DOHH2 (cell line): ENCODE data around the gene DHRS7B.

Experiments
- EZH2phosphoT487 ChIP-seq: fragments of 200-600 bp; sonication (generic); IDR thresholded peaks from 2 replicates; pipeline ENCODE4 v1.6.1; 2017; ENCODE audit warnings: borderline replicate concordance, mild to moderate bottlenecking, antibody characterized with exemption, low read length, moderate library complexity, mixed read lengths
- TF ChIP-seq, protein P1 (sequence below): fragments of 200-600 bp; sonication (generic); IDR thresholded peaks from one replicate; pipeline ENCODE4 v1.5.1; 2014; ENCODE audit warnings: antibody characterized with exemption, mild to moderate bottlenecking, low read depth, low read length; ENCODE audit not compliant: poor library complexity, severe bottlenecking

DNA sequence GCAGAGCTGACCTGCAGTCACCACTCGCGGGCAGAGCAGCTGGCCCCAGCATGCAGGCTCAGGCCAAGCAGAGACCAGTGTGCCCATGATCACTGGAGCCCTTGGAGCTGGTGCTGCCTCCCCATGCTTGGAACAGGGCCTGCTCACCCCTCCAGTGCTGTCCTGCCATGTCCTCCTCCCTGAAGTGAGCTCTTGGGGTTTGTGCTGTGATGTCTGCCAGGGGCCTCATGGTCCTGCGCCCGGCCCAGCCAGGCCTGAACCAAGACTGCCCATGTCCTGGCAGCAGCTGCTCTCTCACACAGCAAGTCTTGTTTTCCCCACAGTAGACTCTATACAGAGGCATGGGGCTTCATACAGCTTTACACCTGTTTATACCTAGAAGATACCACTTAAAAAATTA is 62.6 kb downstream of the DHRS7B start:
- TF ChIP-seq, protein P1, sequence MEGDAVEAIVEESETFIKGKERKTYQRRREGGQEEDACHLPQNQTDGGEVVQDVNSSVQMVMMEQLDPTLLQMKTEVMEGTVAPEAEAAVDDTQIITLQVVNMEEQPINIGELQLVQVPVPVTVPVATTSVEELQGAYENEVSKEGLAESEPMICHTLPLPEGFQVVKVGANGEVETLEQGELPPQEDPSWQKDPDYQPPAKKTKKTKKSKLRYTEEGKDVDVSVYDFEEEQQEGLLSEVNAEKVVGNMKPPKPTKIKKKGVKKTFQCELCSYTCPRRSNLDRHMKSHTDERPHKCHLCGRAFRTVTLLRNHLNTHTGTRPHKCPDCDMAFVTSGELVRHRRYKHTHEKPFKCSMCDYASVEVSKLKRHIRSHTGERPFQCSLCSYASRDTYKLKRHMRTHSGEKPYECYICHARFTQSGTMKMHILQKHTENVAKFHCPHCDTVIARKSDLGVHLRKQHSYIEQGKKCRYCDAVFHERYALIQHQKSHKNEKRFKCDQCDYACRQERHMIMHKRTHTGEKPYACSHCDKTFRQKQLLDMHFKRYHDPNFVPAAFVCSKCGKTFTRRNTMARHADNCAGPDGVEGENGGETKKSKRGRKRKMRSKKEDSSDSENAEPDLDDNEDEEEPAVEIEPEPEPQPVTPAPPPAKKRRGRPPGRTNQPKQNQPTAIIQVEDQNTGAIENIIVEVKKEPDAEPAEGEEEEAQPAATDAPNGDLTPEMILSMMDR: no peak
- TF ChIP-seq EZH2phosphoT487: no peak
